ENCODE measurements around the gene ADM2. TPM values are rescaled to one million over a fixed set of nuclear protein-coding genes. Genes with fewer than 3 reads are reported as not detected.

Gene ADM2
- total and polyA plus RNA-seq, 2 of the 13 experiments (the other 11 are each of a cell fraction or from before 2014, with no cell fraction given) = 1.2 to 3.0 TPM

GRCh38 chr22:50452649-50453048, 28.7 kb upstream of the ADM2 start:
- ATAC-seq (no peak), DNase-seq (ENCODE audit: low spot score) (no peak), FAIRE-seq (no peak)
- Histone ChIP-seq H3K9me3 (ENCODE audit: low read length) (no peaks in the 10 kb centered on the region), H3K4me1 (ENCODE audit: insufficient read depth, low read length) (no peaks in the 10 kb centered on the region), H3K9ac (ENCODE audit: insufficient read depth, low read depth, low read length) (no peak overlapping the region), H3K4me2 (ENCODE audit: low read depth, low read length) (no peak overlapping the region), H3K36me3 (replicated peaks in 1 of 2; ENCODE audit: control insufficient read depth in 1 of 2, insufficient read depth in 2 of 2, low read length in 2 of 2) (peaks cover 24 to 51% of the 10 kb centered on the region in 2 experiments; a peak in 4 of 5 replicates), H2AFZ (ENCODE audit: low read length) (no peak overlapping the region), H3K27ac (ENCODE audit: extremely low read length, insufficient read depth, low read length) (no peak overlapping the region), H4K20me1 (ENCODE audit: insufficient read depth, low read length) (no peaks in the 10 kb centered on the region), H3K27me3 (ENCODE audit: control insufficient read depth in 1 of 2, insufficient read depth in 2 of 2, low read length in 2 of 2) (no peaks in the 10 kb centered on the region), H3K79me2 (ENCODE audit: insufficient read depth, low read length) (no peaks in the 10 kb centered on the region), H3K4me3 (replicated peaks in 1 of 3; ENCODE audit: insufficient read depth in 1 of 3, low read depth in 2 of 3, low read length in 3 of 3) (no peak overlapping the region)
- BruUV-seq (replicated peaks) = no TSS peak
- ChIA-PET CTCF (ENCODE audit: low intra/inter-chr PET ratio, low total read pairs) (no interaction called here), POLR2A (interaction anchor here (1.3 kb wide), 1 partner anchor 73 kb away, joined by 3 read pairs; the partner anchor contains the start of gene SCO2)
- WGBS (ENCODE audit: low lambda C conversion rate) = 98% methylated on average over 5 of the region's 5 CpGs
- intact Hi-C loops (cut with micrococcal nuclease; ENCODE audit: unreplicated experiment) (no loop called here), in situ Hi-C loops (cut with HindIII; ENCODE audit: extremely low pct_ligation_motif_present, low pct_unique_long_range_greater_than_20kb) (no loop called here)
- TF ChIP-seq ZNF850 (CRISPR knock-in tag; conservative IDR thresholded peaks at IDR 0.05) (no peak), HOXD1 (CRISPR knock-in tag; IDR thresholded peaks at IDR 0.05) (no peak), ZBTB46 (CRISPR knock-in tag; IDR thresholded peaks at IDR 0.05; ENCODE audit: borderline replicate concordance) (no peak), ZNF33A (CRISPR knock-in tag; IDR thresholded peaks at IDR 0.05; ENCODE audit: borderline replicate concordance) (no peak), ZNF414 (CRISPR knock-in tag; IDR thresholded peaks at IDR 0.05) (no peak), SRSF9 (IDR thresholded peaks at IDR 0.05; ENCODE audit: borderline replicate concordance, insufficient read depth, low read depth, low read length, poor library complexity, severe bottlenecking) (no peak), GZF1 (CRISPR knock-in tag; IDR thresholded peaks at IDR 0.05) (no peak)

Data from HepG2 (cell line).